CD4-positive, alpha-beta T cell treated with Interleukin-6 at 100 ng/mL for 8 hours (primary cell): Measurements from ENCODE around the gene CADM2.
"Not testable (repeated sequence)": the region's sequence is repeated elsewhere in the genome, so short reads cannot be mapped to it uniquely, and the experiment has no call there.

Source experiments
- DNase-seq: peaks from one replicate; pipeline ENCODE4 v3.0.0-alpha.2; 2020; ENCODE audit warnings: mixed read lengths, low spot score

The CADM2 gene

DNA sequence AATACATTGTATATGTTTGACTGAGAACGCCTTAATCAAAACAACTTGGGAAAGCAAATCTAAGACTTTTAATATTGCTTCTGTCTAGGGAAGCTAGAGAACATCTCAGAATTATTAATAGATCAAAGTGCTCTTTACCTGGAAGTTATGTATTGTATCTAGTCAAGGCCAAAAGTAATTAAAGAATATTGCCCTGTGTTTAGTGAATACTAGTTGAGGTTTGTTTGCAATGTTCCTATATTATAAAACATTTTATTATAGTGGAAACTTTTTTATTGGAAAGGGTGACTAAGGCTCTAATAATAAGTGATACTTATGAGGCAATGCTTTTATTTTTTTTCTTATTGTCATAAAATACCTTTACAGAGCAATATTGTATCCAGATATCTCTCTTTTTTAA lies 118.2 kb downstream of the CADM2 start:
- no peak for DNase-seq

DNA sequence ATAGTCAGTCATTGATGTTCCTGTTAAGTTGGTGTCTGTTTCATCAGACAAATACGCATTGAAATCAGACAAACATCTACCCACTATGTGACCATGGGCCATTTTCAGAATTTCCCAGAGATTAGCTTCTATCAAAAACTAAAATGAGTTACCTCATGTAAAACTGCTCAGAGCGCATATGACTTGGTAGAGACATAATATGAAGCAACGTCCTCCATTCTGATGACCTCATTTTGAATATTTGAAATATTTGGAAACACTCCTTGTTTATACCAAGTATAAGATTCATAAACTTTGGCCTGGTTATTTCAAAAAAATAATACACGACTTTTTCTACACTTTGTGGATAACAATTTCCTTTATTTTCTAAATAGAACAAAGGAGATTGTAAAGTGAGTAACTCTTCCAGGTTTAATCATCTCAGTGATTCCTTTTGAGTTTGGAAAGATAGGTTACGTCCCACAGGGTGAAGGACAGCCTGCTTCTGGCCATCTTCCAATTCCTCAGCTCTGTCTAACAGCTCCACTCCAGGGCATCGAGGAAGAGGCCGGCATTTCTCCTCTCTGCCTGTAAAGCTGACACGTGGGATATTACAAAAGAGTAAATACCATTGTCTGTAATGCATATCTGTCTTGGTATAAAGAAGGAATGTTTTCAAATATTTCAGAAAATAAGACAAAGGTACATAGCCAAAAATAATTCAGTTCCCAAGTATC lies 122.6 kb downstream of the CADM2 start:
- DNase-seq, result no peak

DNA sequence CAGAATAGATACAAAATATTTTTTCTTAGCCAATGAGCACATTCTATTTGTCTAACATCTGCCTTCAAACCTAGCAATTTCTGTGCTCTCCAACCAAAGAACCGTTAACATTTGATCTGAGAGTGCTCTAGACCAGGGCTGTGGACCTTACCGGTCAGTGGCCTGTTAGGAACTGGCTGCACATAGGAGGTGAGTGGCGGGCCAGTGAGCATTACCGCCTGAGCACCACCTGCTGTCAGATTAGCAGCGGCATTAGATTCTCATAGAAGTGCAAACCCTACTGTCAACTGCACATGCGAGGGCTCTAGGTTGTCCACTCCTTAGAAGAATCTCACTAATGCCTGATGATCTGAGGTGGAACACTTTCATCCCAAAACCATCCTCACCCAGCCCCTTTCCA lies 131.7 kb downstream of the CADM2 start:
- no peak for DNase-seq

DNA sequence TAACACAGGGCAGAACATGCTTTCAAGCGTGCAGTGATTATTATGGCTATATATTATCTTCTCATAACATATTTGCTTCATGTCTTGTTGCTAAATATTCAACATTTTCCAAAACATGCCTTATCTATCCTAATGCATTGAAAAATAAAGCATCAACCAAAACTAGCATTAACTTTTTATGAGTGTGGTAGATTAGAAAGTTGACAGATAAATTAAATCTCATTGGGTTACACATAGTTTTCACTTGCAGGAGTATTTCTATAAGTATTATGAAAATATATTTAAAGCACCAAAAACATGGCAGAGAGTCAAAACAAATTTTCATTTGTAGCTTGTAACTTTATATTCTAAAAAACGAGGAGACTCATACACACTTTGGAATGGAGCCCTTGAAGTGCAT lies 141.5 kb downstream of the CADM2 start:
- no peak for DNase-seq

DNA sequence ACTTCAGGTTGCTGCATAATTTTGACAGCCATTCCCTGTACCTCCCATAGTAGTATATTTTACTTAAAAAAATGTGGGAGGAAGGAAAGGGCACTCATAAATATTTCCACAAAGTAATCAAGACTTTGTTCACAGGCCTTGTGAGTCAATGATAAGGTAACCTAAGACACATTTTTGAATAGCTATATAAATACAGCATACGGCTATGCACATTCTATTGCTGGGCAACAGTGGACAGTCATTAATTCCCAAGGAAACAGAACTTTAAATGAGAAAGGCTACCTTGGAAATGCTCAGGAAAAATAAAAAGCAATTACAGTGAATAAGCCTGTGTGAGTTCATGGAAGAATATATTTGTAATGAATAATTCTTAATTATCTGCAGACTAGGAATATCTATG lies 144.0 kb downstream of the CADM2 start:
- DNase-seq, result no peak

DNA sequence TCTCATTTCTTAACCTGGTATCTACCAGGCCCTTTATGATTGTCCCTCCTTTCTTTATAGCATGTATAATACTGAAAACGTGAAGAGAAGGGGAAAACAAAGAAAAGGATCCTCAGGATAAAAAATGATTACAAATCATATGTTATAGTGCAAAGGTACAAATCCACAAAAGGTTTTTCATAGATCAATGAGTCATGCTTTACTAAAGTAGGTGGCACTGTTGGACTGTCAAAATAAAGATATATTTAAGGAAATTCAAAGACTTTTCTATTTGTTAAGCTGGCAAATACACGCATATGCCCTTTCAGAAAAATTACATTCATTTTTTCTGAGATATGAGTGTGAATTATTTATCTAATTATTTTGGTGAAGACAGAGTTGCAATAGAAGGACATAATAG lies 151.6 kb downstream of the CADM2 start:
- DNase-seq, result no peak

DNA sequence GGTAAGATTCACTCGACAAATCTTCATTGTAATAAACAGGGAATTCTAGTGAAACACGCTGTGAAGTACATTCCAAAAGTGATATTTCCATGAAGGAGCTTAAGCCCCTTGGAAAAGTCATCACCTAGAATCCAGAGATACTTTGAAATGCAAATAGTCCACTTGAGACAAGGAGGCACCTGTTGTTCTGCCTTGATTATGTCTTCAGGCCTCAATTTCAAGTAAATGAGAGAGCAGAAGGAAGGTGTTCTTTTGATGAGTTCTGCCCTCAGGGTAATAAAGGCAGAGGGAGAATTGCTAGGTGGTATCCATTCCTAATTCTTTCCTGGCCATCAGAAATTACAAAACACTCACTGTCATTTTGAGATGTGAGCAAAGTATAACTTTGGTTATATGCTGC lies 162.1 kb downstream of the CADM2 start:
- no peak for DNase-seq

DNA sequence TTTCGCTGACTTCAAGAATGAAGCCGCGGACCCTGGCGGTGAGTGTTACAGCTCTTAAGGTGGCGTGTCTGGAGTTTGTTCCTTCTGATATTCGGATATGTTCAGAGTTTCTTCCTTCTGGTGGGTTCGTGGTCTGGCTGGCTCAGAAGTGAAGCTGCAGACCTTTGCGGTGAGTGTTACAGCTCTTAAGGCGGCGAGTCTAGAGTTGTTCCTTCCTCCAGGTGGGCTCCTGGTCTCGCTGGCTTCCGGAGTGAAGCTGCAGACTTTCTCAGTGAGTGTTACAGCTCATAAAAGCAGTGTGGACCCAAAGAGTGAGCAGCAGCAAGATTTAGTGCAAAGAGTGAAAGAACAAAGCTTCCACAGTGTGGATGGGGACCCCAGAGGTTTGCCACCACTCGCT lies 174.1 kb downstream of the CADM2 start:
- not testable (repeated sequence) for DNase-seq

DNA sequence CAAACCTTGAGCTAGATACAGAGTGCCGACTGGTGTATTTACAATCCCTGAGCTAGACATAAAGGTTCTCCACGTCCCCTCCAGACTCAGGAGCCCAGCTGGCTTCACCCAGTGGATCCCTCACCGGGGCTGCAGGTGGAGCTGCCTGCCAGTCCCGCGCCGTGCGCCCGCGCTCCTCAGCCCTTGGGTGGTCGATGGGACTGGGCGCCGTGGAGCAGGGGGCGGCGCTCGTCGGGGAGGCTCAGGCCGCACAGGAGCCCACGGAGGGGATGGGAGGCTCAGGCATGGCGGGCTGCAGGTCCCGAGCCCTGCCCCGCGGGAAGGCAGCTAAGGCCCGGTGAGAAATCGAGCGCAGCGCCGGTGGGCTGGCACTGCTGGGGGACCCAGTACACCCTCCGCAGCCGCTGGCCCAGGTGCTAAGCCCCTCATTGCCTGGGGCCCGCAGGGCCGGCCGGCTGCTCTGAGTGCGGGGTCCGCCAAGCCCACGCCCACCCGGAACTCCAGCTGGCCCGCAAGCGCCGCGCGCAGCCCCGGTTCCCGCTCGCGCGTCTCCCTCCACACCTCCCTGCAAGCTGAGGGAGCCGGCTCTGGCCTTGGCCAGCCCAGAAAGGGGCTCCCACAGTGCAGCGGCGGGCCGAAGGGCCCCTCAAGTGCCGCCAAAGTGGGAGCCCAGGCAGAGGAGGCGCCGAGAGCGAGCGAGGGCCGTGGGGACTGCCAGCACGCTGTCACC lies 175.1 kb downstream of the CADM2 start:
- not testable (repeated sequence) for DNase-seq

DNA sequence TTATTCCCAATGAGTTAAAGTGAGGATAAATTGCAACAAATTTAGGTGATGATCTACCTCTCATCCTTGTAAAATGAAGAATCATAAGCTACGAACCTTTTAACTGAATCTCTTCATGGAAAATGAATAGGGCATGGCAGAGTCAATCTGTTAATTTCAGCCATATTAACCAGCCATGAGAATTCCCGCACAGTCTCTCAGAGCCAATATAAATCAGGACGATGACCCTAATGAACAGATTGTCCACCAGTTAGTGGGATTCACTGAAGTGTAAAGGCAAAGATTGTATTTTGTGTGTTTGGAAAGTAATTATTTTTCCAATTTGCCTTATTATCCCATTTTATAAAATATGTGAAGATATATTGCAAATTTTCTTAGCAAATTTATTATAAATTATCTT lies 183.8 kb downstream of the CADM2 start:
- no peak for DNase-seq

DNA sequence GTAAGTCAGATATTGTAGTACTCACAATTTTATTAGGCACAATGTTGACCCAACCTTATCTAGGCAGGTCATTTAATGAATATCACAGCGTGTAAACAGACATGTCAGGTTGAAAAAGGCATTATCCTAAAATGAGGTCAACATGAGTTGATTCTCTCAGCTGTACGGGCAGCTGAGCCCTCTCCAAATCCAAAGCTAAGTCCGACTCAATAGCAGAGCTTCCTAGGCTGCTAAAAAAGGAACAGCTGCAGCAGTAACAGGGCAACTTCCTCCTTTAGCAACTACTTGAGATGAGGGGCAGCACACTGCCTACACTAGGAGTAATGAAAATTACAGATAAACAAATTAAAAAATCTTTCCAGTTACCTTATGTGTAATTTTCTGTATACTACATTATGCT lies 189.2 kb downstream of the CADM2 start:
- DNase-seq, result no peak

DNA sequence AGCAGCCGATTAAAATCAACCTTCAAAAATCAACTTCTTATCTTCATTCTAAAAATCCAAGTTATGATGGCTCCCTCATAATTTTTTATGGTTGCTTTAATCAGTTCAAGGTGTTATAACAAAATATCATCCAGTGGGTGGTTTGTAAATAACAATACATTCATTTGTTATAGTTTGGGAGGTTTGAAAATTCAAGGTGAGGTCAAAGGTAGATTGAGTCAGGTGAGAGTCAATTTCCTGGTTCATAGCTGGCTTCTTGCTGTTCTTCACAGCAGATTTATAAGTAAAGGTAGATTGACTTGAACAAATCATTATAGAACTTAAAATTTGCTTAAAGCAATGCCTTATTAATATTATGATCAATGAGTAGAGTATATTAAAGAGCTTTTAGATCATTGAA lies 192.8 kb downstream of the CADM2 start:
- DNase-seq, result no peak

DNA sequence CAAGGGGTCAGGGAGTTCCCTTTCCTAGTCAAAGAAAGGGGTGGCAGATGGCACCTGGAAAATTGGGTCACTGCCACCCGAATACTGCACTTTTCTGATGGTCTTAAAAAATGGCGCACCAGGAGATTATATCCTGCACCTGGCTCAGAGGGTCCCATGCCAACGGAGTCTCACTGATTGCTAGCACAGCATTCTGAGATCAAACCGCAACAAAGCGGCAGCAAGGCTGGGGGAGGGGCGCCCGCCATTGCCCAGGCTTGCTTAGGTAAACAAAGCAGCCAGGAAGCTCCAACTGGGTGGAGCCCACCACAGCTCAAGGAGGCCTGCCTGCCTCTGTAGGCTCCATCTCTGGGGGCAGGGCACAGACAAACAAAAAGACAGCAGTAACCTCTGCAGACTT lies 194.5 kb downstream of the CADM2 start:
- DNase-seq, result not testable (repeated sequence)

DNA sequence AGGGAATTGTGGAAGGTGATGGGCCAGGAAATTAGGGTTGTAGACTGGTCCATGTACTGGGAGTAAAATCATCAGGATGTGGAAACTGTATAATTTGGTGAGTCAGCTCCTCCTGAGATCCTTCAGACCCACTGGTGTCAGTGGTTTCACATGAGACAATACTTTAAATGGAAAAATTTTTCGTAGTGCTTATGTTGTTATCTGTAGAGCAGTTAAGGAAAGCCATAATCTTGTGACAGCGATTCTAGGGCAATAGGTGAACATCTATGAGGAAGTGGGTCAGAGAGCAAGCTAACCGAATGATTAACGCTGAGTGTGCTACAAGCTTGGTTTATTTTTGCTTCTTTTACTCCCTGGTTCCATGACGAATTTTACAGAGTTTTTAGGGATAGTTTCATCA lies 200.6 kb downstream of the CADM2 start:
- no peak for DNase-seq

DNA sequence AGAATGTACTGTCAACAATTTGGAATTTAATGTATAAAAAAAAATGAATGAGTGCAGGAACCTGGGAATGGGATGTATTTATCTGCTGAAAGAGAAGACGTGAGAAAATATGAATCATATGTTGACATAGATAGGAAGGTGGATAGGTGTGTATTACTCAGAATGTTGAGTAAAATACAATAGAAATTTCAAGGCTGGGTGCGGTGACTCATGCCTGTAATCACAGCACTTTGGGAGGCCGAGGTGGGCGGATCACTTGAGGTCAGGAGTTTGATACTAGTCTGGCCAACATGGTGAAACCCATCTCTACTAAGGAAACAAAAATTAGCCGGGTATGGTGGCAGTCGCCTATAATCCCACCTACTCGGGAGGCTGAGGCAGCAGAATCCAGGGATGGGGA lies 202.8 kb downstream of the CADM2 start:
- no peak for DNase-seq

DNA sequence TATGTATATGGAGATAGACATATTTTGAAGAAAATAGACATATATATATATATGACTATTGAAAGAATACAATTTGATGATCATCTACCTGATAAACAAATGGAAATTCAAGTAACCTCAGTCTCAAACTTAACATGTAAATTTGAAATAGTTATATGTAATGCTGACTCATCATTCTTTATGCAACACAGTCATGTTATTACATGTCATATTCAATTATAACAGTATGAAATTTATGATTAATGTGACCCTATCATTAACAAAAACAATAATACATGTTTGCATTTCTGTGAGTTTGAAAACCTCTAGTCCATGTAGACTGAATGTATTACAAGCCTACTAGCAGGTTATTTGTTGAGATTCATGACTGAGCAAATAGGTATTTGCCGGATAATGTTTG lies 204.1 kb downstream of the CADM2 start:
- no peak for DNase-seq

DNA sequence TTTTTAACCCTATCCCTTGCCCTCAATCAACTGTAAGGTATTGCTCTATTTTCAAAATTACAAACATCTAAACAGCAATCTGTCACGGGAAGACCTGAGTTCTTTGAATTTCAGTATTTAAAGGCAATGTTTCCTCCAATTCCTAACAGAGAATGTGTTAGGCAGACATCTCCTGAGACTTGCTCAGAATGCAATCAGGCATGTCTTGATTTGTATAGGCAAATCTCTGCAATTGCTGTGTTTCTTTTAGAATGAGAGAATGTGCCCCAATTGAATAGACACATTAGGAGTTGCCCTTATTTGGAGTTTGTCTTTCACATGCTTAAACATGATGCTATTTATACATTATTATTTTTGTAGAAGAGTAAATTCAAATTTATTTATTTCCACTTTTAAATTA lies 205.6 kb downstream of the CADM2 start:
- no peak for DNase-seq

DNA sequence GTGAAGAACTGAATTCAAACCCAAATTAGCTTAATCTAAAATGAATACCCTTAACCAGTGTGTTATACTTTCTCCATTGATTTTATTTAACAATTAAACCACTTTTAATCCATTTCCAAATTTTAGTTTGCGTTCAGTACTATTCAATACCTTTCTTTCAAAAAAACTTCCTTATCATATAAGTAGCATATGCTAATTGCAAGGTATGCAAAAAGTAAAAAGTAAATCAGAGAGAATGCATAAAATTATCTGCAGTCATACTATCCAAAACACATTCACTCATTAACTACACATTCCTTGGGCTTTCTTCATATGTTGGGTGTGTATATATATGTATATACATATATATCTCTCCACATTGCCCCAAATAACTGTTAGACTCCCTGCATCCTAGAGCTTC lies 208.8 kb downstream of the CADM2 start:
- no peak for DNase-seq

DNA sequence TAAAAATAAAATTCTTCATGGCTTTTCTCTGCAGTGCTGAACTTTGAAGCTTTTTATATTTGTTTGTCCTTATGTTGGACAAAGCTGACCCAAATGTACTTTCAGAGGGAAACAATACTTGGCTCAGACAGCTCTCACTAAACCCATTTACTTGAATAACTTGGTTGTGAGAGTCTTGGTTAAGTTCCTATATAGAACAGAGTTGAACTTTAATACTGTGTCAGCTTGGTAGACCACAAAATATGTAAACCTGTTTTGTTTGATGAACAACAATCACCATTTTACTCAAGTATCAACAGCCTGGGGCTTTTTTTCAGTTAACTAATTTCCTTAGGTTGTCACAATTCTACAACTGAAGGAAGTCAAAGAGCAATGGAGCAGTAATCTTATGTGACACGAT lies 211.9 kb downstream of the CADM2 start:
- DNase-seq, result no peak

DNA sequence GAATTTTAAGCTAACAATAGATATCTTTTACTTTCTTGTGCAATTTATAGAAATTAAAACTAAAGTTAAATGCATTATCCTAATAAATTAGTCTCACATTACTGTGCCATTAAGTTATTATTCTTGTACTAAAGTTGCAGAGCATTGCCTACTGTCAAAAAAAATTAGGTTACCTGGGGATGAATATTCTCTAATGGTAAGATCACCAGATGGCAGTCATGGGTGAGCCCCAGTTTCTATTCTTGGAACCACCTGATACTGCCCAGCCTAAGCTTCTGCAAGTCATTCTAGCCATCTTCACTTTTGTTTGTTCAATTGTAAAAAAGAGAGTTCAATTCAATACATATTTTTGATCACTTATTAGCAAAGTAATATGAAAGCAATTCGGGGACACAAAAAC lies 213.2 kb downstream of the CADM2 start:
- DNase-seq, result no peak

DNA sequence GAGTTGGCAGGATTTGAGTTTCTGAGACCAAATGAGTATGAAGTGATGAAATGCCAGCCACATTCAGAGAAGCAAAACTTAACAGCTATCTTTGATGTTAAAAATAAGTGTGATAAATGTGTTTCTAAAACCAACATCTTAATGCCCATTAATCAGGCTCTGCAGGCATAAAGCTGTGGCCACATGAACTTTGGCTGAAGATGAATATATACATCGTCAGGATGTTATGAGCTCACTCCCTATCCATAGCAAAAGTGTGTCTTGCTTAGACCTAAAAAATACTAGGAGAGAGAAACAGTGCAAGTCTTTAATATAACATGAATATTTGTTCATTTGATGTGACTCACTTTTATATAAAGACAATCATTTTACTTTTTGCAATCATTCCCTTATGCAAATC lies 218.0 kb downstream of the CADM2 start:
- DNase-seq, result no peak

DNA sequence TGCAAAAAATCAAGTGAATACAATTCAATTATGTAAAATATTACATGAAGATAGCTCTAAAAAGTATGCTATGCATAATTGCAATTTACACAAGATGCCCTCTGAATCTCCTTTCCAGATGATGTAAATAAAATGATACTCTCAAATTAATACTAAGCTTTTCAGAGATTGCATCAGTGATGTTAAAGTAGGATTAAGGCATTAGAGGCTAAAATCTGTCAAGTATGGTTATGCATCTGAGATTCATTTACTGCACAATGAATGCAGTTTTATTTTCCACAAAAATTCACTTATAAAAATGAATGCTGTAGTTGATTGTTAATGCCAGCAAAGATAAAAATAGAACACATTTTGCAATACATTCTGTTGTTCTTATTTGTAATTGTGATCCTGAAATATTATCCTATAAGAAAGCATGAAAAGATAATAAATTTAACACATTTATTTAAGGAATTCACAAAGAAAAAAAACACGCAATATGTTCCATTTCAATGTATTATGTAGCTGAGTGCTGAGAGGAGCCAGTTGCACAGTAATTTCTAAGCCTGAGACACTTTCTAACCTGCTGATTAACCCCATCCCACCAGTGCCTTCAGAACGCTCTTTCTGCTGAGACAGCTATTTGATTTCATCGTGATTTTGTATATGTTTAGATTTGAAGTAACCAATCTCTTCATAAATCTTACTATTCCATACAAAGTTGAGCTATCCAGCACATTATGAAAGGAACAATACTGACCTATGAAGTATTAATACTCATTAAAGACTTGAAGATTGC lies 224.4 kb downstream of the CADM2 start:
- no peak for DNase-seq

DNA sequence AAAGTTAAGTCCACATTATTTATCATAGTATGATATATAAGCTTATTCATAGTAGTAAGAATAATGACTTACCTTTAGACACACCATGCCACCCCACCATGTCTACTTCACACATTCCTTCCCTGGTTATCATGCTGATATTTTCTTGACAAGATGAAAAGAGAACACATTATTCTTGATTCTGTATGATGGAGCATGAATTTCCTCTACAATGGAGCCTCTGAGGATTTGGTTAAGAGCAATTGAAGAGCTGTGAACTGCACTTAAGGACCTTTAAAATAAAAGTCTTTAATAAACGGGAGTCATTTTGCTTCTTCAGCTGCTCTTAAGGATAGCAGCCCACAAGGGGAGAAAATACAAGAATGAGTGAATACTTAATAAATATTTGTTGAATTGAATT lies 226.7 kb downstream of the CADM2 start:
- no peak for DNase-seq
